Measurements from ENCODE around the gene AGTPBP1. TPM values are rescaled to one million over a fixed set of nuclear protein-coding genes. Genes with fewer than 3 reads are reported as not detected.

The AGTPBP1 gene
- total RNA-seq, 2 experiments from 2014 or later, result 39.8 to 45.9 TPM

DNA sequence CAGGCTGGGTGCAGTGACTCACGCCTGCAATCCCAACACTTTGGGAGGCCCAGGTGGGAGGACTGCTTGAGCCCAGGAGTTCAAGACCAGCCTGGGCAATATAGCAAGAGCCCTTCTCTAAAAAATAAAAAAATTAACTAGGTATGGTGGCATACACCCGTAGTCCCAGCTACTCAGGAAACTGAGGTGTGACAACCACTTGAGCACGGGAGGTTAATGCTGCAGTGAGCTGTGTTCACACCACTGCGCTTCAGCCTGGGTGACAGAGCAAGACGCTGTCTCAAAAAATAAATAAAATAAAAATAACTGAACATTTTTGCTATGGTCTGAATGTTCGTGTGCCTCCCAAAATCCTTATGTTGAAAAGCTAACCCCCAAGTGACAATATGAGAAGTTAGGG lies 24.5 kb downstream of the AGTPBP1 start:
- H3K9me3 Mint-ChIP-seq (ENCODE audit: low read depth), result peaks cover 1% of the 10 kb centered on the region
- ChIA-PET CTCF (no interaction called here), POLR2A (no interaction called here)
- peaks cover 35% of the 10 kb centered on the region for H3K4me1 Mint-ChIP-seq
- ATAC-seq, result no peak
- no peak for DNase-seq
- no peak overlapping the region for H3K27ac Mint-ChIP-seq
- intact Hi-C loops (cut with DNase I, micrococcal nuclease), result loop anchor here in 1 of 2 experiments (5.0 kb wide), 1 partner anchor 50 kb away; no protein-coding TSS in a partner anchor
- H3K4me3 Mint-ChIP-seq, result no peak overlapping the region
- H3K27me3 Mint-ChIP-seq, result no peaks in the 10 kb centered on the region
- H3K36me3 Mint-ChIP-seq (ENCODE audit: low read depth), result peaks cover 20% of the 10 kb centered on the region

DNA sequence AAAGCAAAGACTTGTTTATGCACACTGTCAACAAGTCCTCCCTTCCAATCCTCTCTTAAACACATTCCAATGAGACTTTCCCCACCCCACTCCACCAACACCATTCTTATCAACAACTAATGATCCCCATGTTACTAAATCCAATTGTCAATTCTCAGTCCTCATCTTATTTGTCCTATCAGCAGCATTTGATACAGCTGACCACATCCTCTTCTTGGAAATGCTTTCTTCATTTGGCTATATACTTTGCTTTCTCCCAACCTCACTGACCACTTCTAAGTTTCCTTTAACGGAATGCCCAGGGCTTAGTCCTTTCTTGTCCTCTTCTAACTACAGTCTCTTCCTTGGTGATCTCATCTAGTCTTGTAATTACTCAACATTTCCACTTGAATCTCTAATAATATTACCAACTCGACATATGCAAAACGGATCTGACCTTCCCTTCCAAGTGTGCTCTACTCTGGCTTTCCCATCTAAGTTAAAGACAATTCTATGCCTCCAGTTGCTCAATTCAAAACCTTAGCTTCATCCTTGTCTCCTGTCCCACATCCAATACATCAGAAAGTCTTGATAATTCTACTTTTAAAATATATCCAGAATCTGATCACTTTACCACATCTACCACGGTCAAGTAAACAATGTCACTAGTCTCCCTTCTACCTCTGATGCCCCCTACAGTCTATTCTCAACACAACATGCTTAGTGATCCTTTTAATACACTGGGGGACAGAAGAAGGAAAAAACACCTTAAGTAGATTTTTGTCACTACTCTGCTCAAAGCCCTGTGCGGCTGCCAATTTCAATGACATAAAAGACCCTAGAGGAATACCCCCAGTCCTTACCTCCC lies 25.5 kb downstream of the AGTPBP1 start:
- peaks cover 1% of the 10 kb centered on the region for H3K9me3 Mint-ChIP-seq (ENCODE audit: low read depth)
- peaks cover 32% of the 10 kb centered on the region for H3K4me1 Mint-ChIP-seq

DNA sequence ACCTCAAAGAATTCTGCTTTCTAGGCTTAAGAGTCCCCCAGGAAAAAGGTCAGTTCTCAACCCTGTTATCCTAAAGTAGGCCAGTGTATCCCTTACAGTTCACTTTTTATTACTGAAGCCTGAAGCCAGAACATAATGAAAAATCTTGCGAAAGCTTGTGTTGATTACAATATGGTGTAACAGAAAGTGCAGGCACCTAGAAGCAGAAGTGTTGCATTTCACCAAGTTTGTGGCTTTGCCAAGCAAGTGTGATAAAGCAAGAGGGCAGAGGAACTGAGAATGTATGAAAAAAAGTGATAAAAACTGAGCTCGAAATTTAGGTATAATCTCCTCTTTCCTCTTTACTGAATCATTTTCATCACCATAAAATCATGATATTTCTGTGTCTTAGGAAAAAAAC lies 26.2 kb downstream of the AGTPBP1 start:
- CTCF ChIA-PET, result interaction anchor here (0.7 to 1.6 kb wide), 4 partner anchors 14 to 31 kb away, joined by 3 to 4 read pairs (median 3); no protein-coding TSS in a partner anchor
- peaks cover 20% of the 10 kb centered on the region for H3K36me3 Mint-ChIP-seq (ENCODE audit: low read depth)
- no peak overlapping the region for H3K27ac Mint-ChIP-seq
- intact Hi-C loops (cut with DNase I, micrococcal nuclease), result loop anchor here in 1 of 2 experiments (5.0 kb wide), 1 partner anchor 52 kb away; no protein-coding TSS in a partner anchor
- DNase-seq (no peak), ATAC-seq (no peak)
- H3K4me1 Mint-ChIP-seq, result peaks cover 28% of the 10 kb centered on the region
- H3K4me3 Mint-ChIP-seq, result no peak overlapping the region
- H3K27me3 Mint-ChIP-seq, result no peaks in the 10 kb centered on the region
- POLR2A ChIA-PET, result no interaction called here
- H3K9me3 Mint-ChIP-seq (ENCODE audit: low read depth), result peaks cover 1% of the 10 kb centered on the region

More for the DNA sequence above, 25.5 kb downstream of the AGTPBP1 start:
- Mint-ChIP-seq H3K27me3 (no peaks in the 10 kb centered on the region), H3K27ac (peak overlapping the region; percentile 40), H3K4me3 (no peak overlapping the region), H3K36me3 (ENCODE audit: low read depth) (peaks cover 20% of the 10 kb centered on the region)
- ChIA-PET POLR2A (no interaction called here), CTCF (interaction anchor here (0.7 to 1.6 kb wide), 5 partner anchors 11 to 31 kb away, joined by 3 to 5 read pairs (median 3); no protein-coding TSS in a partner anchor)
- intact Hi-C loops (cut with DNase I, micrococcal nuclease), result loop anchor here in 1 of 2 experiments (5.0 kb wide), 1 partner anchor 51 kb away; no protein-coding TSS in a partner anchor
- ATAC-seq (peak; percentile 47), DNase-seq (no peak)

DNA sequence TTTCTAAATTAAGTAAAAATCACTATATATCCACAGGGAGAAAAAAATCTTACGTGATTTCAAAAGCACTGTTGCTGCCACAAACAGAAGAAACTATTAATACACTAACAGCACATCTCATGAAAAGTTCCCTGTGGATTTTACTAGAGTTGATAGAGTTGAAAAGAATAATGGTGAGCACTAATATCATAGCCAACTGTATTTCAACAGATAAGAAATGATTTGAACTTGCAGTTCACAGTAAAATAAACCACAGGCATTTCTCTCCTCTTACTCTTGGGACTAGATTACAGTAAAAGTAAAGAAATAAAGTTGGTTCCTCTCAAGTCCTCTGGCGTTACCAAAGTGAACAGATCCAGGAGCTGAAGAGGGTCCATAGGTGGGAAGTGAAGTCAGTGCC lies 27.9 kb downstream of the AGTPBP1 start:
- intact Hi-C loops (cut with DNase I, micrococcal nuclease), result no loop called here
- ChIA-PET CTCF (interaction anchor here (0.9 to 1.0 kb wide), 2 partner anchors 9 to 16 kb away, joined by 3 to 4 read pairs; no protein-coding TSS in a partner anchor), POLR2A (no interaction called here)
- no peak for DNase-seq
- peaks cover 28% of the 10 kb centered on the region for H3K36me3 Mint-ChIP-seq (ENCODE audit: low read depth)
- peaks cover 7% of the 10 kb centered on the region for H3K9me3 Mint-ChIP-seq (ENCODE audit: low read depth)
- no peak overlapping the region for H3K4me3 Mint-ChIP-seq
- ATAC-seq, result no peak
- peaks cover 28% of the 10 kb centered on the region for H3K4me1 Mint-ChIP-seq
- no peaks in the 10 kb centered on the region for H3K27me3 Mint-ChIP-seq
- H3K27ac Mint-ChIP-seq, result no peak overlapping the region

DNA sequence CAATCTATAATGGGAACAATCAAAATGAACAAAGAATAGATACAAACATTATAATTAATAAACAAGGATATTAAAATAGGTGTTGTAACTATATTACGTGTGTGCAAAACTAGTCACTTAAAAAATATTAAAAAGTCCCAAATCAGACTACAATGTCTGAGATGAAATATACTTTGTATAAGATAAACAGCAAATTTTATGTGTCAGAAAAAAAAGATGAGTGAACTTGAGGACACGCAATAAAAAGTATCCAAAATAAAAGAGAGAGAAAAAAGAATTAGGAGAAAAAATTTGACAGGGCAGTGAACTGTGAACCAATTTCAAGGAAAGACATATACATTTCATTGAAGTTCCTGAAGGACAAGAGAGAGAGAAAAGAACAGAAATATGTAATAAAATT lies 37.0 kb downstream of the AGTPBP1 start:
- H3K4me1 Mint-ChIP-seq, result peaks cover 32% of the 10 kb centered on the region
- no peak overlapping the region for H3K4me3 Mint-ChIP-seq
- H3K27ac Mint-ChIP-seq, result no peak overlapping the region
- ATAC-seq, result no peak
- intact Hi-C loops (cut with DNase I, micrococcal nuclease), result no loop called here
- CTCF ChIA-PET, result interaction anchor here (1.2 kb wide), 1 partner anchor 12 kb away, joined by 5 read pairs; no protein-coding TSS in a partner anchor
- DNase-seq, result no peak
- no peaks in the 10 kb centered on the region for H3K27me3 Mint-ChIP-seq
- peaks cover 26% of the 10 kb centered on the region for H3K36me3 Mint-ChIP-seq (ENCODE audit: low read depth)
- POLR2A ChIA-PET, result no interaction called here
- H3K9me3 Mint-ChIP-seq (ENCODE audit: low read depth), result peaks cover 6% of the 10 kb centered on the region

DNA sequence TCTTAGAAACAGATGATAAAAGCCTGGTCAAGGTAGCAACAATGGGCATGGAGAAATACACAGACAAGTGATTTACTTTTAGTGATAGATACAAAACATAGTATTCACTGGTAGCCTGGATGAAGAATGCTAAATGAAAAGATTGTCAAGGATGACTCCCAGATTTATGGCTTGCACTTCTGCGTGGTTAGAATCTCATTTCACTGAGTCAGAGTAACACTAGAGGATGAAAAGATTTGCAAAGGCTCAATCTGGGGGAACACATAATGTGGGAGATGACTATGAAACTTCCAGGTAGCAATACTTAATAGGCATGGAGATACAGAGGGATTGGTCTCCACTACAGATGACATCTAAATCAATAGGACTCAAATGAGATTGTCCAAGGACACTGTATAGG lies 38.4 kb downstream of the AGTPBP1 start:
- Mint-ChIP-seq H3K36me3 (ENCODE audit: low read depth) (peaks cover 17% of the 10 kb centered on the region), H3K27ac (no peak overlapping the region), H3K9me3 (ENCODE audit: low read depth) (no peaks in the 10 kb centered on the region), H3K27me3 (no peaks in the 10 kb centered on the region), H3K4me3 (no peak overlapping the region), H3K4me1 (peaks cover 32% of the 10 kb centered on the region)
- DNase-seq, result no peak
- ATAC-seq, result no peak
- ChIA-PET CTCF (no interaction called here), POLR2A (no interaction called here)
- intact Hi-C loops (cut with DNase I, micrococcal nuclease), result no loop called here

DNA sequence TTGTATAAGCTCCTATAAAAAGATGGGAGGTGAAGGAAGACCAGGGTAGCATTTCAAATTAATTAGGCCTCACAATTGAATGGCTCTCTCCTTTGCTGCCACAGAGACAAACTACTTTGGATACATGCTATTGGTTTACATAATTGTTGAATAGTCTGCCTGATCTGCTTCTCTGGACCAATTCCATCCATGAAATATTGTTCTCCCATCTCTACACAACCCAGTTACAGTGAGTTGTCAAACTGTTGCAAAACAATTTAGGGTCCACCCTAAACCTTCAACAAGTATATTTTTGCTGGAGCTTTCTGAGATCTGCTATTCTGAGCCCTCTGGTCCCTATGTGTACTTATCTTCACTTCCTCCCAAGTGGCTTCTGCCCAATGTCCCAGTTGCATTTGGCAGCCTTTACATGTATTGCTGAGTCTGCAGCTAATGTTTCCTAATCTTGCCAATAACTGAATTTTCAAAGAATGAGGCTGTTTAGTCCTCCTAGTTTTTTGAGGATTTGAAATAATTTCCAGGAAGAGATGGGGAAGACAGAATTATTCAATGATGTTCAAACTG lies 38.9 kb downstream of the AGTPBP1 start:
- Mint-ChIP-seq H3K27ac (no peak overlapping the region), H3K9me3 (ENCODE audit: low read depth) (no peaks in the 10 kb centered on the region), H3K36me3 (ENCODE audit: low read depth) (peaks cover 14% of the 10 kb centered on the region), H3K4me1 (peaks cover 34% of the 10 kb centered on the region), H3K27me3 (no peaks in the 10 kb centered on the region), H3K4me3 (no peak overlapping the region)
- CTCF ChIA-PET, result no interaction called here
- DNase-seq (no peak), ATAC-seq (no peak)
- intact Hi-C loops (cut with DNase I, micrococcal nuclease), result no loop called here
- POLR2A ChIA-PET, result no interaction called here

DNA sequence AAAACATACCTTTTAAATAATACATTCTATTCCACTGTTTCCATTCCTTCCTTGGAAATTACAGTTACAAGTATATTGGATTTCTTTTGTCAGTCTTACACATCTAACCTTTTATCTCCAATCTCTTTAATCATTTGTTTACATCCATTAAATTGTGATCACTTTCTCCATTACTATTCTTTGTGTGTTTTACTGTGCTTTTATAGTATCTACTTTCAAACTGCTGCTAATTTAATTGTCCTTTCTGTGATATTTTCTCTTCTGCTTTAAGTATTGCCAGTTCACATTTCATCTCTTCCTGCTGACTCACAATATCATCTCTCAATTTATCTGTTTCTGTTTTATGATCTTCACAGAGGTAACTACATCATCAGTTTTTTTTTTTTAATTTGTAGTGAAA lies 39.6 kb downstream of the AGTPBP1 start:
- no peaks in the 10 kb centered on the region for H3K27me3 Mint-ChIP-seq
- H3K4me3 Mint-ChIP-seq, result no peak overlapping the region
- intact Hi-C loops (cut with DNase I, micrococcal nuclease), result no loop called here
- ChIA-PET POLR2A (no interaction called here), CTCF (no interaction called here)
- H3K36me3 Mint-ChIP-seq (ENCODE audit: low read depth), result peaks cover 10% of the 10 kb centered on the region
- ATAC-seq (no peak), DNase-seq (no peak)
- no peaks in the 10 kb centered on the region for H3K9me3 Mint-ChIP-seq (ENCODE audit: low read depth)
- peaks cover 33% of the 10 kb centered on the region for H3K4me1 Mint-ChIP-seq
- H3K27ac Mint-ChIP-seq, result no peak overlapping the region

DNA sequence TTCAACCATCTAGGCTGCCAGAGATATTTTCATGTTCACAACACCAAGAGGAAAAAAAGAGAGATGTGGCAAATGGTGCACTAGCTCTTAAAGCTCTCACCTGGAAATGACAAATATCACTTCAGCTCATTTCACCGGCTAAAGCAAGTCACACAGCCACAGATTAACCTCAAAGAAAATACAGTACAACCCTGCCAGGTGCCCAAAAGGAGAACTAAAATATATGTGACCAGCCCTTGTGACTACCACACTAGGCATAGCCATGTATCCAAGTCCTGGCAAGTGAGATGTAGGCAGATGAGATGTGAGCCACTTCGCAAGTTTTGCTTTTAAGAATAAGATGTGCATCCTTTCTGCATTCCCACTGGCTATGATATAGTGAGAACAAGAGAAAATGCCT lies 41.4 kb downstream of the AGTPBP1 start:
- DNase-seq (no peak), ATAC-seq (no peak)
- H3K36me3 Mint-ChIP-seq (ENCODE audit: low read depth), result peaks cover 5% of the 10 kb centered on the region
- H3K27me3 Mint-ChIP-seq, result no peaks in the 10 kb centered on the region
- CTCF ChIA-PET, result interaction anchor here (0.8 to 1.0 kb wide), 3 partner anchors 15 to 87 kb away, joined by 3 to 4 read pairs (median 4); no protein-coding TSS in a partner anchor
- intact Hi-C loops (cut with DNase I, micrococcal nuclease), result no loop called here
- POLR2A ChIA-PET, result interaction anchor here (0.6 kb wide), 1 partner anchor 24 kb away, joined by 5 read pairs; no protein-coding TSS in a partner anchor
- no peak overlapping the region for H3K4me3 Mint-ChIP-seq
- H3K27ac Mint-ChIP-seq, result no peak overlapping the region
- H3K9me3 Mint-ChIP-seq (ENCODE audit: low read depth), result no peaks in the 10 kb centered on the region
- H3K4me1 Mint-ChIP-seq, result peaks cover 31% of the 10 kb centered on the region

DNA sequence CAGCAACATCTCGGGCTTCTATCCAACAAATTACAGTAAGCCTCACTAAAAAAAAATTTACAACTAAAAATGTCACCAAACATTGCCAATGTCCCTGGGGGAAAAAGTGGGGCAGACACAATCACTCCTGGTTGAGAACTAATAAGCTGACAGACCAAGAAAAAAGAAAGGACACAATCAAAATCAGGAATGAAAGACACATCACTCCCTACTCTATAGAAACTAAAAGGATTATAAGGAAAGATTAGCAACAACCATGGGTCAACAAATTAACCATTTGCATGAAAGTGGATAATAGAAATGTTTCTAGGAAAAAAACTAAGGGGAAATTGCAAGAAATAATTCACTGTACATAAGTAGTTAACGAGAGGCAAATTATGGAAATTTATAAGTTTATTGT lies 53.4 kb downstream of the AGTPBP1 start:
- peaks cover 37% of the 10 kb centered on the region for H3K36me3 Mint-ChIP-seq (ENCODE audit: low read depth)
- intact Hi-C loops (cut with DNase I, micrococcal nuclease), result no loop called here
- CTCF ChIA-PET, result interaction anchor here (1.0 kb wide), 1 partner anchor 27 kb away, joined by 3 read pairs; no protein-coding TSS in a partner anchor
- no peak overlapping the region for H3K4me3 Mint-ChIP-seq
- DNase-seq, result no peak
- no peaks in the 10 kb centered on the region for H3K9me3 Mint-ChIP-seq (ENCODE audit: low read depth)
- no peaks in the 10 kb centered on the region for H3K27me3 Mint-ChIP-seq
- no peak overlapping the region for H3K27ac Mint-ChIP-seq
- H3K4me1 Mint-ChIP-seq, result peaks cover 11% of the 10 kb centered on the region
- POLR2A ChIA-PET, result no interaction called here
- ATAC-seq, result no peak

DNA sequence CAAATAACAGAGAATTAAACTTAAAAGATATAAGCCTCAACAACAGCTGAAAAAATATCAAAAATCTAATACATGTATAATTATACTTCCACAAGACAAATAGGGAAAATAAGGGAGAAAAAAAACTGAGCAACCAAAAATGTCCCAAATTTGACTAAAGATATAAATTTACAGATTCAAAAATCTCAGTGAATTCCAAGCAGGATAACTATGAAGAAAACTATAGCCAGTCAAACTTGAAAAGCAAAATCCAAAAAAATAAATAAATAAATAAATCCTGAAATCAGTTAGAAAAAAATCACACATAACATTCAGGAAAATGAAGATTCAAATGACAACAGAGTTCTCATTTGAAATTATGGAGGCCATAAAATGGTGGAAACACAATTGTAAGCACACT lies 56.7 kb downstream of the AGTPBP1 start:
- Mint-ChIP-seq H3K27me3 (no peaks in the 10 kb centered on the region), H3K9me3 (ENCODE audit: low read depth) (no peaks in the 10 kb centered on the region), H3K27ac (no peak overlapping the region), H3K4me3 (no peak overlapping the region), H3K4me1 (peaks cover 11% of the 10 kb centered on the region), H3K36me3 (ENCODE audit: low read depth) (peaks cover 37% of the 10 kb centered on the region)
- CTCF ChIA-PET, result interaction anchor here (0.8 to 1.3 kb wide), 3 partner anchors 9 to 31 kb away, joined by 3 read pairs; no protein-coding TSS in a partner anchor
- no peak for DNase-seq
- no peak for ATAC-seq
- intact Hi-C loops (cut with DNase I, micrococcal nuclease), result no loop called here
- POLR2A ChIA-PET, result no interaction called here

Data from activated CD4-positive, alpha-beta T cell treated with anti-CD3 and anti-CD28 coated beads for 36 hours (primary cell).